GM19463 (cell line): ENCODE data around the gene PIM3.

Experiments
- ATAC-seq: cut with Tn5 transposase; IDR thresholded peaks from one replicate; pipeline ENCODE4 v1.9.1; 2021; ENCODE audit warnings: mild to moderate bottlenecking, moderate library complexity; ENCODE audit not compliant: unreplicated experiment

Gene PIM3

GRCh38 chr22:49960159-49961004, at the start of gene PIM3:
TSS of gene PIM3 (plus strand) at chr22:49960772. CDS start at chr22:49960948, 176 bp downstream.
- peak; percentile 70 for ATAC-seq

GRCh38 chr22:49911881-49912625, 48.5 kb upstream of the PIM3 start:
- no peak for ATAC-seq

- no peak for ATAC-seq
Measured at GRCh38 chr22:49913026-49913425, 47.5 kb upstream of the PIM3 start.

- ATAC-seq: no peak
Measured at GRCh38 chr22:49913446-49913845, 47.1 kb upstream of the PIM3 start.

GRCh38 chr22:49914256-49914655, 46.3 kb upstream of the PIM3 start:
- ATAC-seq: no peak

- no peak for ATAC-seq
Measured at GRCh38 chr22:49915610-49916009, 45.0 kb upstream of the PIM3 start.

- no peak for ATAC-seq
Measured at GRCh38 chr22:49916831-49917230, 43.7 kb upstream of the PIM3 start.

GRCh38 chr22:49917974-49918910, 42.3 kb upstream of the PIM3 start, which contains the start of the genes ALG12 and CRELD2:
TSS of gene ALG12 (minus strand) at chr22:49918438. CDS start at chr22:49913765, 4,673 bp downstream.
TSS of gene CRELD2 (plus strand) at chr22:49918634. CDS start at chr22:49918770, 136 bp downstream.
- peak; percentile 92 for ATAC-seq

GRCh38 chr22:49918911-49919881, 41.4 kb upstream of the PIM3 start:
- ATAC-seq: no peak

- no peak for ATAC-seq
Measured at GRCh38 chr22:49920859-49921258, 39.7 kb upstream of the PIM3 start.

- no peak for ATAC-seq
Measured at GRCh38 chr22:49921508-49922278, 38.9 kb upstream of the PIM3 start.

GRCh38 chr22:49922484-49922883, 38.1 kb upstream of the PIM3 start:
- ATAC-seq: no peak

GRCh38 chr22:49922926-49923325, 37.6 kb upstream of the PIM3 start:
- ATAC-seq: no peak

GRCh38 chr22:49923445-49923844, 37.1 kb upstream of the PIM3 start:
- ATAC-seq: no peak

GRCh38 chr22:49924113-49924833, 36.3 kb upstream of the PIM3 start:
- ATAC-seq: no peak

- ATAC-seq: peak; percentile 64
Measured at GRCh38 chr22:49925525-49926128, 34.9 kb upstream of the PIM3 start.

GRCh38 chr22:49926916-49927315, 33.7 kb upstream of the PIM3 start:
- ATAC-seq: no peak
